Fibroblast of skin of scalp (primary cell): ENCODE measurements around the gene TRNAU1AP.
A peak's percentile ranks its signal among the peaks of the same experiment; 100 is the strongest.
"Not testable (repeated sequence)": the region's sequence is repeated elsewhere in the genome, so short reads cannot be mapped to it uniquely, and the experiment has no call there.

Source experiments
- DNase-seq: peaks from one replicate; pipeline ENCODE4 v3.0.0-alpha.2; 2013

TRNAU1AP gene

GRCh38 chr1:28521502-28522164 is 31.3 kb upstream of the TRNAU1AP start:
- DNase-seq = no peak

- DNase-seq = not testable (repeated sequence)
These were observed 30.3 kb upstream of the TRNAU1AP start for GRCh38 chr1:28522537-28522936.

GRCh38 chr1:28525002-28525642 is 27.8 kb upstream of the TRNAU1AP start:
- DNase-seq = not testable (repeated sequence)

DNA sequence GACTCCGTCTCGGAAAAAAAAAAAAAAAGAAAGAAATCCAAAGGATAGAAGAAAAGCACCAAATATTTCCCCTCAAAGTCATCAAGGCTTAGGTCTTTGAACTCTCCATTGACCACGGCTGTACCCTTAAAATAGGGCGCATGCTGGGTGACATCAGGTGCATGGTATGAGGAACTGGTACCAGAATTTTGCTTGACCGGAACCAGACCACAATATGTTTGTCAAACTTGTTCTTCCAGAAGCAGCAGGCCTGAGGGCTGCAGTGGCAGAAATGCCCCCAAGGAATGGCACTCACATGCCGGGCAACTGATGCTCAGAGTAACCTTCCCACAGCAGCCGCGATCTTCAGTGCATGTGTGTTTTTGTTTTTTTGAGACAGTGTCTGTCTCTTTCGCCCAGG is 26.0 kb upstream of the TRNAU1AP start:
- DNase-seq = no peak

GRCh38 chr1:28530456-28530855 is 22.4 kb upstream of the TRNAU1AP start:
- DNase-seq = no peak

GRCh38 chr1:28534671-28535070 is 18.2 kb upstream of the TRNAU1AP start:
- DNase-seq = no peak

DNA sequence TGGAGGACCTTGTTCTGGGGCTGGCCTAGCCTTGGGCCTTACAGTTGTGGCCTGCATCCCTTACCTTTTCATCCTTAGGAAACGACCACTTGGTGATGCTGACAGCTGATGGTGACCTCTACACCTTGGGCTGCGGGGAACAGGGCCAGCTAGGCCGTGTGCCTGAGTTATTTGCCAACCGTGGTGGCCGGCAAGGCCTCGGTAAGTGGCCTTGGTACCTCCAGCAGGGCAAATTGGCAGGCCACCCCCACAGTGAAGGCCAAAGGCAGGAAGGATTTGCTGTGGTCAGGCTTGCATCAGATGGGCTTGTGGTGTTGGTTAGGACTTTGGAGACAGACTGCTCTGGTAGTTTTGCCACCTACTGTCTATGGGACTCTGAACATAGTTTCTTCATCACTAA is 17.7 kb upstream of the TRNAU1AP start:
- no peak for DNase-seq

DNA sequence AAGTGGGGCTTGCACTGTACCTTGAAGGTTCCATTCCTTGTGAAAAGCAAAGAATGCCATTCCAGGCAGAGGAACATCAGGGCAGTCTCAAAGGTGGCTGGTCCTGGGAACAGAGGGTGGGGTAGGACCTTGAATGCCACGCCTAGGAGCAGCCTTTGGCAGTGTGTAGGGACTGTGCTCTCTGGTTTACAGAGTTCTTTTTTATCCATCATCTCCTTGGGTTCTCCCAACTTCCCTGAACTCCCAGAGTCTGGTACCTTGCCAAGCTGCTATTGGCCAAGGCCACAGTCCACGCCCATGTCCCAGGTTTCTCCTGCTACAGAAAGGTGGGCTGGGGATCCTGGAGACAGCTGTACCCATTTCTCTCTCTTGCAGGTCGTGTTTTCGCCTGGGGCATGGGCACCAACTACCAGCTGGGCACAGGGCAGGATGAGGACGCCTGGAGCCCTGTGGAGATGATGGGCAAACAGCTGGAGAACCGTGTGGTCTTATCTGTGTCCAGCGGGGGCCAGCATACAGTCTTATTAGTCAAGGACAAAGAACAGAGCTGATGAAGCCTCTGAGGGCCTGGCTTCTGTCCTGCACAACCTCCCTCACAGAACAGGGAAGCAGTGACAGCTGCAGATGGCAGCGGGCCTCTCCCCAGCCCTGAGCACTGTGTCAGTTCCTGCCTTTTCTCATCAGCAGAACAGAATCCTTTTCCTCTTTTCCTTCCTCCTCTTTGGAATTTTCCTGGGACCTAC is 15.3 kb upstream of the TRNAU1AP start:
- DNase-seq = no peak

DNA sequence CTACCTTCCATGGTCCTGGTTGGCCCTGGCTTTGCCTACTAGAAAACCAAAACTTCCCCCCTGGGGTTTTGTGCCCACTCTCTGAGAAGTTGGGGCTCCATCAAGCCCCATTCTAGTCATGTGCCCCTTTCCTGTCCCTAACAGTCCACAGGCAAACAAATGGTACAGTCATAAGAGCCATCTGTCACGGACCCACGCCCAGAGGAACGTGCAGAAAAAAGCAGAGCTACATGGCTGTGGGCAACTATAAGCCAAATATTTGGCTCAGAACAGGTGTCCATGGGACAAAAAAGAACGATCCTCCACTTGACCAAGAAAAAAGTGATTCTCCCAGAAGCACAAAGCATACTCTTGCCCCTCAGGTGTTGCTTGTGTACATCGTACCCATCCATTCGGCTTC is 14.6 kb upstream of the TRNAU1AP start:
- no peak for DNase-seq

GRCh38 chr1:28540651-28541050 is 12.2 kb upstream of the TRNAU1AP start:
- DNase-seq = no peak

GRCh38 chr1:28541414-28542015 is 11.4 kb upstream of the TRNAU1AP start:
- DNase-seq = not testable (repeated sequence)

DNA sequence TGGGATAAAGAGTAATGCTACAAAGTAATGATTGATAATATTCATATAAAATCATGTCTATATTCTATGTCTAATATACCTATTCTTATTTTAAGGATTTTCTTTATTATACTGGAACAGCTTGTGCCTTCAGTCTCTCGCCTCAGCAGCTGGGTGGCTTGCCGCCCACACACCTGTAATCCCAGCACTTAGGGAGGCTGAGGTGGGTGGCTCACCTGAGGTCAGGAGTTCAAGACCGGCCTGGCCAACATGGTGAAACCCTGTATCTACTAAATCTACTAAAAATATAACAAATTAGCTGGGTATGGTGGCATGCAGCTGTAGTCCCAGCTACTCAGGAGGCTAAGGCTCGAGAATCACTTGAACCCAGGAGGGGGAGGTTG is 7.6 kb upstream of the TRNAU1AP start:
- DNase-seq = no peak

GRCh38 chr1:28548318-28548717 is 4.6 kb upstream of the TRNAU1AP start:
- no peak for DNase-seq

- no peak for DNase-seq
These were observed 1.5 kb upstream of the TRNAU1AP start for GRCh38 chr1:28551381-28551780.

DNA sequence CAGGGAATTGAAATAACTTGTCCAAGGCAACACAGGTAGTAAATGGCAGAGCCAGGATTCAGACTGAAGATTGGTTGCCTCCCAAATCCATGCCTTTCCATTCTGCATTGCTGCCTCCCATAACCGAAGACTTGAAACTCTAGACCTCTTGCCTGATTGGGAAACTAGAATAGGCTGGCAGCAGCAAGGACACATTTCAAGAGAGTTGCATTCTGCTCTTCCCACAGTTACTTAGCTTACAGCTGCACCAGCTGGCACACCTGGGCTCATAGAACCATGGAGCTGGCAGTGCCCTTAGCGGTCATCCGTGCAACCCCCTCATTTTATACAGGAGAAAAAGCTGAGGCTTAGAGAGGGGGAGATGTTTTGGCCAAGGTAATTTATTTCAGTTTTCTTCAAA is 8.0 kb downstream of the TRNAU1AP start:
- DNase-seq = no peak

DNA sequence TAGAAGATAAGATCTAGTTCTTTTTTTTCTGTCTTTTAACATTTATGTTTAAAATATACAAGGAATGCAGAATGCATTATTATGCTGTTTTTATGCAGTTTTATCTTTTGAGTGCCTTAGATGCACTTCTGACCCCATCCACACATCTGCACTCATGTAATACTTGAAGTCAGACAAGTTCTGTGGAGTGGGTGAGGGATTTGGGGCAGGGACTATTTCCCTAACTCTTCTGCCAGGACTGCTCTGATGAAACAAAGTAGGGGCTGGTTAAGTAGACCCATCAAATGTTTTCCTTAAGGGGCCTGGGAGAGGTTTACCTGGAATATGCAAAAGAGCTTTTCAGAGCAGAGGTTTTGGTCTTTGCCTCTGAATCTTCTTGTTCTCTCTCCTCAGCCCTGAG is 11.4 kb downstream of the TRNAU1AP start:
- DNase-seq = no peak

DNA sequence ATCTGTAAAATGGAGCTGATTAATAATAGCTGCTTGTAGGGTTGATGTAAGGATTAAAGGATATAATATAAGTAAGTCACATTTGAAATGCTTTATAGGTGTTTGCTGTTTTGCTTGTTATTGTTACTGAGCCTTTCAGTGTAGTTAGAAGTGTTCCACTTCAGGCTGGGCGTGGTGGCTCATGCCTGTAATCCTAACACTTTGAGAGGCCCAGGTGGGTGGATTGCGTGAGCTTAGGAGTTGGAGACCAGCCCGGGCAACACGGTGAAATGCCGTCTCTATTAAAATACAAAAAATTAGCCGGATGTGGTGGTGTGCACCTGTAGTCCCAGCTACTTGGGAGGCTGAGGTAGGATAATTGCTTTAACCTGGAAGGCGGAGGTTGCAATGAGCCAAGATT is 12.2 kb downstream of the TRNAU1AP start:
- DNase-seq = no peak

- DNase-seq = no peak
These were observed 12.8 kb downstream of the TRNAU1AP start for GRCh38 chr1:28565726-28566125.

DNA sequence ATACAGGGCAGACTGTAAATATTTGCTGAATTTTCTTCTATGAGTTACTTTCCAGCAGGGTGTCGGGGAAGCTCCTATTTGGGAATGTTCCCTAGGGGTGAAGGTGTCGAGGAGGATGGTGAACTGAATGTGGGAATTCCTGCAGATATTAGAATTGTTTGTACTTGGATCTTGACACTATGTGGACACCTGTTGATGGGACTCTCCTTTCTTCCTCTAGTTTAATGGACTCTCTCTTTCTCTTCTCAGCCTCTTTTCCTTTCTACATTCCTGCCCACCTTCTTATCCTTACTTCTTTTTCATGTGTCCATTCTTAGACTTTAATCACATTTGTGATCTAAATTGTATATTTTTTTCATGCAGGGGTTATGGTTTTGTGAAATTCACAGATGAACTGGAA is 14.0 kb downstream of the TRNAU1AP start:
- DNase-seq = no peak

GRCh38 chr1:28571911-28572310 is 19.0 kb downstream of the TRNAU1AP start:
- no peak for DNase-seq

GRCh38 chr1:28572891-28573290 is 20.0 kb downstream of the TRNAU1AP start:
- peak; percentile 73 for DNase-seq

DNA sequence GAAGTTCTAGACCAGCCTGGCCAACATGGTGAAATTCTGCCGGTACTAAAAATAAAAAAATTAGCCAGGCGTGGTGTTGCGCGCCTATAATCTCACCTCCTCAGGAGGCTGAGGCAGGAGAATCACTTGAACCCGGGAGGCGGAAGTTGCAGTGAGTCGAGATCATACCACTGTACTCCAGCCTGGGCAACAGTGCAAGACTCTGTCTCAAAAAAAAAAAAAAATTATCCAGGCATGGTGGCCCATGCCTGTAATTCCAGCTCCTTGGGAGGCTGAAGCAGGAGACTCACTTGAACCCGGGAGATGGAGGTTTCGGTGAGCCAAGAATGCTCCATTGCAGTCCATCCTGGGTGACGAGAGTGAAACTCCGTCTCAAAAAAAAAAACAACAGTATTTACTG is 20.7 kb downstream of the TRNAU1AP start:
- no peak for DNase-seq

DNA sequence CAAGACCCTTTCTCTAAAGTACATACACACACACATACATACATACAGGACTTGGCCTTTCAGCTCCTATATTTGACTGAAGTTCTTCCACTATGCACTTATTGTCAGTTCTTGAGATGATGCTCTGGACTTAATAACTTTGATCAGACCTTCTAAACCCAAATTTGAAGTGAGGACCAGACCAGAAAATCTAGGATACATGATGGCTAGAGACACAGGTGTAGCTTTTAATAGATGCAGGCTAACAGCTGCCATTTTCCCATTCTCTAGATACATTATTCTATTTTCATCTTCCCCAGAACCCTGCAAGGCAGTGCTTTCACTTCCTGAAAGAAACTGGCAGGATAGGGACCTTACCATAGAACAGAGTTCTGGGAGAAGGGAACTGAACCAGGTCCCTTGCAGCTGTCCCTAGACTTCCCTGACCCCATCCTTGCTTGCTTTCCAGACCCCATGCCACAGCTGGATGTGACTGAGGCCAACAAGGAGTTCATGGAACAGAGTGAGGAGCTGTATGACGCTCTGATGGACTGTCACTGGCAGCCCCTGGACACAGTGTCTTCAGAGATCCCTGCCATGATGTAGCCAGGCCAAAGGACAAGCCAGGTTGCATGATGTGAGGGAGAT is 24.3 kb downstream of the TRNAU1AP start:
- no peak for DNase-seq
